Cardiac muscle cell (in vitro differentiated cells and primary cell): Measurements from ENCODE around the gene MAML3. TPM values are rescaled to one million over a fixed set of nuclear protein-coding genes. Genes with fewer than 3 reads are reported as not detected.
A peak's percentile ranks its signal among the peaks of the same experiment; 100 is the strongest.

Source experiments
- DNase-seq, 2 donors: peaks; one replicate each; pipeline versions ENCODE4 v3.0.0 to v3.0.0-alpha.2; 2010 to 2017; ENCODE audit warnings: low read depth in 1 of 2, low spot score in 1 of 2
- H3K27ac ChIP-seq: fragments of 200-600 bp; sonication (generic); 2 replicates; pipeline ENCODE4 v1.5.1; 2016
- H3K27me3 ChIP-seq: fragments of 200-600 bp; sonication (generic); 2 replicates; pipeline ENCODE4 v1.6.0; 2016; ENCODE audit warnings: control low read depth
- H3K36me3 ChIP-seq: fragments of 200-600 bp; sonication (generic); 2 replicates; pipeline ENCODE4 v1.5.1; 2016; ENCODE audit warnings: control low read depth
- H3K4me1 ChIP-seq: fragments of 200-600 bp; sonication (generic); 2 replicates; pipeline ENCODE4 v1.8.1; 2017; ENCODE audit warnings: low read depth, mild to moderate bottlenecking, mixed run types
- H3K4me3 ChIP-seq: fragments of 200-600 bp; sonication (generic); 2 replicates; pipeline ENCODE4 v1.5.1; 2016; ENCODE audit warnings: mild to moderate bottlenecking
- H3K9me3 ChIP-seq: fragments of 200-600 bp; sonication (generic); 2 replicates; pipeline ENCODE4 v1.5.1; 2017; ENCODE audit warnings: low read depth, mild to moderate bottlenecking, control low read depth
- polyA plus RNA-seq: library from polyadenylated mRNA; unstranded; fragments of >200 nt; fragmentation: Nextera tagmentation; extraction: Ambion mirVana; gene quantifications from 2 replicates; pipeline ENCODE4 v1.2.1, GENCODE V29; 2016
- total RNA-seq: library from RNA; depleted of rRNA; stranded (reverse); fragments of >200 nt; gene quantifications from 2 replicates; pipeline ENCODE4 v1.2.3, GENCODE V29; 2016
- TF ChIP-seq, protein P1 (sequence below): IDR thresholded peaks from 2 replicates; pipeline ENCODE4 v1.5.1; 2012; ENCODE audit warnings: low read depth, mild to moderate bottlenecking, low read length

The MAML3 gene
- total and polyA plus RNA-seq, 2 experiments from 2014 or later: 7.8 to 22.8 TPM

DNA sequence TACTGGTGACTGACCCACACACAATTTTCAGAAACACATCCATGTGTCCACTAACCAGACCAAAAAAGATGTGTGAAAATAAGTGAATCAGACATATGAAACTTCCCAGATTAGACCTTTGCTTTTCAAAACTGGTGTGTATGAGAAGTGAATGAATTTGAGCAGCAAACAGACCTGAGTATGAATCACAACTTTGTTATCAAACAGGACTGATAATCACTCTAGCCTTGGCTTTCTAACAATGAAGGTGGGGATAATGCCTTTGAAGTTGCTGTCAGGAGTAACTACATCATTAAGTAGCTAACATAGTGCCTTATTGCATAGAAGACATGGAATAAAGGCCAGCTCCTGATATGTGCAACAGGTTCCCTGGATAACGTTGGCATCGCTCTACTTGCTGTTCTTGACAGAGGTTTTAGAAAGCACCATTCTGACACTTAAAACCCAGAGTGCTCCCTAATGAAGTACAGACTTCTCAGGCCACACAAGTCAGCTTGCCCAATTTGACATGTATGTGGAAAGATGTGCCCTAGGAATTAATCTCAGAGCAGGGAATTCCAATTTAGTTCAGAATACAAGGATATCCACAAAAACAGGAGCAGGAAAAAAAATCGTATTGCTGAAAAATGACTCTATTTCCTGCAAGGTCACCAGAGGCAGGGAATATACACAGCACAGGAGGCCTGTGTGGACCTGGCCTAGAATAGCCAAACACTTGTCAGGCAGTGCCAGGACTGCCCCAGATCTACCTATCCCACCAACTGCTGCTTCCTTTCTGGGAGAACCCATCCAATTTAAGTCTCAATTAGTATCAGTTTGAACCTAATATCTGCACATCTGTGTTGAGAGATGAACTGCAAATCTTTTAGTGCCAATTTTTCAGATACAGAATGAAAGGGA, 87.7 kb downstream of the MAML3 start:
- Histone ChIP-seq H3K27me3 (no peaks in the 10 kb centered on the region), H3K4me1 (peaks cover 17% of the 10 kb centered on the region), H3K27ac (peak overlapping the region; percentile 32), H3K9me3 (no peaks in the 10 kb centered on the region), H3K36me3 (no peaks in the 10 kb centered on the region), H3K4me3 (no peak overlapping the region)
- TF ChIP-seq, protein P1, sequence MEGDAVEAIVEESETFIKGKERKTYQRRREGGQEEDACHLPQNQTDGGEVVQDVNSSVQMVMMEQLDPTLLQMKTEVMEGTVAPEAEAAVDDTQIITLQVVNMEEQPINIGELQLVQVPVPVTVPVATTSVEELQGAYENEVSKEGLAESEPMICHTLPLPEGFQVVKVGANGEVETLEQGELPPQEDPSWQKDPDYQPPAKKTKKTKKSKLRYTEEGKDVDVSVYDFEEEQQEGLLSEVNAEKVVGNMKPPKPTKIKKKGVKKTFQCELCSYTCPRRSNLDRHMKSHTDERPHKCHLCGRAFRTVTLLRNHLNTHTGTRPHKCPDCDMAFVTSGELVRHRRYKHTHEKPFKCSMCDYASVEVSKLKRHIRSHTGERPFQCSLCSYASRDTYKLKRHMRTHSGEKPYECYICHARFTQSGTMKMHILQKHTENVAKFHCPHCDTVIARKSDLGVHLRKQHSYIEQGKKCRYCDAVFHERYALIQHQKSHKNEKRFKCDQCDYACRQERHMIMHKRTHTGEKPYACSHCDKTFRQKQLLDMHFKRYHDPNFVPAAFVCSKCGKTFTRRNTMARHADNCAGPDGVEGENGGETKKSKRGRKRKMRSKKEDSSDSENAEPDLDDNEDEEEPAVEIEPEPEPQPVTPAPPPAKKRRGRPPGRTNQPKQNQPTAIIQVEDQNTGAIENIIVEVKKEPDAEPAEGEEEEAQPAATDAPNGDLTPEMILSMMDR: no peak
- DNase-seq: peak in 1 of 2 donors; percentile 43

DNA sequence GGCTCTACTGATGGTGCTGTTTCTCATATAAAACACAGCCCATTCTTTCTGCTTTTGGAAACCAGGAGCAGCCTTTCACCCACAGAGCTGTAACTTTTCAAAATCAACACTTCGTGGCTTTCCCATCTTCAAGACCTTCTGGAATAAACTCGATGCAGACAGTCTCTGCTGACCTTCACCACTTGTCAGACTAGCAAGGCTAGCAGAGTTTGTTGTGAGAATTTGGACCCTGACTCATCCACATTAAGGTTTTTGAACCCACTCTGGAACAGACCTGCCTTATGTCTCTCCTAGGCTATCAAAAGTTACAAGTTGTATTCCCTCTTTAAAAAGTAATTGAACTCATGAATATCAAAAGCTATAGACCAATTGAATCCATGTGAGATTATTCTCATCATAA, 88.6 kb downstream of the MAML3 start:
- Histone ChIP-seq H3K36me3 (no peaks in the 10 kb centered on the region), H3K27ac (no peak overlapping the region), H3K4me3 (no peak overlapping the region), H3K9me3 (no peaks in the 10 kb centered on the region), H3K27me3 (no peaks in the 10 kb centered on the region), H3K4me1 (peaks cover 13% of the 10 kb centered on the region)
- DNase-seq: no peak
- TF ChIP-seq, protein P1: no peak

DNA sequence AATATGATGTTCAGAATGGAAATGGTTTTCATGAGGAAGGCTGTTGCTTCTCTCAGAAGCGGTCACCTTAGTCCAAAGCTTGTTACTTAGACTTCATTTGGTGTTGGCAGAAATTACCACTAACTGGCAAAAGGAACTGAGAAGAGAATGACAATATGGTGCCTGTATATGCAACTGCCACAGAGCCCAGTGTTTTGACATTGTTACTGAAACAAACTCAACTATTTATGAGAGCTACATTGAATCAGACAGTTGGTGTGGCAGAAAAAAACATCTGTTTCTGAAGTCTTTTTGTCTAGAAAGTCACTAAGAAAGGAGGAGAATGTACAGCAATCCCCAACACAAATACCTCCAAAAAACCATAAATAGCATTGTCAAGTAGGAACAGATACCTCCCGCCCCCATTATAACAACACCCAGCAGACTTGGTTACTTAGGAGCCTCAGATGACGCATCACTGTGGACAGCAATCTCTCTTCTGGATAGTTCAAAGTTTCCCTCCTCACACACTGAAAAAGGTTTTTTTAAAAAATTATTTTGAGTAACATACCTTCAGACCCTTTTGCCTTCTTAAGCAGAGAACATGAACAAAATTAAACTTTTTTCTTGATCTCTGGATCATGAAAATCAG, 92.2 kb downstream of the MAML3 start:
- peaks cover 20% of the 10 kb centered on the region for H3K4me1 ChIP-seq
- DNase-seq: no peak
- H3K36me3 ChIP-seq: no peaks in the 10 kb centered on the region
- H3K27ac ChIP-seq: no peak overlapping the region
- H3K9me3 ChIP-seq: no peaks in the 10 kb centered on the region
- TF ChIP-seq, protein P1: no peak
- H3K4me3 ChIP-seq: no peak overlapping the region
- no peaks in the 10 kb centered on the region for H3K27me3 ChIP-seq

DNA sequence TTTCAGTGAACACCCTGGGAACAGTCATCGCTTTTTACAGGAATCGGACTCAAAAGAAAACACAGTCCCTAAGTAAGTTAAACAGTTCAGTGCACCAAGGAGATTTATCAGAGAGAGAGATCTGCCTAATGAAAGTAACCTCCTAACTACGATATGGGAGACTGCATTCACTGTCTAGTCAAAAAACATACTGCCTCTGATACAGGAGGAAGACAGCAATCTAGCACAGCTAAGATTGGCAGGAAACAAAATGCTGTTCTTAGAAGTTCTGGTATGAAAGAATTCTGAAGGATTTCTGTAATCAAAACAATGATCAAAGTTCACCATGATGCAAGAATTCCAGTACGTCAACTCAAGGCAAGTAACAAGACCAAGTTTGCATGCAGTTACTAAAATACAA, 92.8 kb downstream of the MAML3 start:
- no peak overlapping the region for H3K4me3 ChIP-seq
- no peaks in the 10 kb centered on the region for H3K27me3 ChIP-seq
- no peaks in the 10 kb centered on the region for H3K36me3 ChIP-seq
- TF ChIP-seq, protein P1: no peak
- H3K27ac ChIP-seq: no peak overlapping the region
- peak in 1 of 2 donors; percentile 51 for DNase-seq
- H3K9me3 ChIP-seq: no peaks in the 10 kb centered on the region
- H3K4me1 ChIP-seq: peaks cover 14% of the 10 kb centered on the region

DNA sequence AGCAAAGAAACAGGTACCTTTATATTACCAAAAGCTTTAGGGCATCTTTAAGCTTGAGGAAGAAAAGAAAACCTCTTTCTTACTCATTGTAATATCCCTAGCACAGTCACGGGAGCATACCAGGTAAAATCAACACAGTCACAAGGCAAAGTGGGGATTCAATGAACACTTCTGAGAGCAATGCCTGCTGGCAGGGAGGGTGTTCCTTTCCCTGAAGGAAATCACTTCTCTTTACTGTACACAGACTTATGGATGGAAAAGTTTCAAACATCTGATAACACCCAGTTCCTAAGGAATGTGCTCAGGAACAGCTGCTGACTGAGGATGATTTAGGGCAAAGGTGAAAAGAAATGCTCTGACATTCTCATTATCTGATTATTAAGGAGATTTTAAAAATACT, 94.8 kb downstream of the MAML3 start:
- no peak overlapping the region for H3K27ac ChIP-seq
- no peaks in the 10 kb centered on the region for H3K36me3 ChIP-seq
- TF ChIP-seq, protein P1: no peak
- no peaks in the 10 kb centered on the region for H3K9me3 ChIP-seq
- no peaks in the 10 kb centered on the region for H3K27me3 ChIP-seq
- peaks cover 10% of the 10 kb centered on the region for H3K4me1 ChIP-seq
- DNase-seq: peak; percentile 37 to 41
- H3K4me3 ChIP-seq: no peak overlapping the region
